Activated CD4-positive, CD25-positive, alpha-beta regulatory T cell treated with anti-CD3 and anti-CD28 coated beads, Interleukin-2, amount 50 U/mL, for 24 hours (primary cell): ENCODE results near the gene MALL.
"Not testable (repeated sequence)": the region's sequence is repeated elsewhere in the genome, so short reads cannot be mapped to it uniquely, and the experiment has no call there.

Experiments
- ATAC-seq, 2 donors: fragments of 150-1000 bp; cut with Tn5 transposase; one replicate each; pipeline ENCODE4 v1.10.0; 2021; ENCODE audit warnings: mild to moderate bottlenecking in 1 of 2, moderate library complexity in 1 of 2

Gene MALL

GRCh38 chr2:110115291-110116032 is at the start of gene MALL:
Gene MALL (minus strand): TSS chr2:110115822. CDS start chr2:110115792, 30 bp downstream.
- ATAC-seq = no peak

DNA sequence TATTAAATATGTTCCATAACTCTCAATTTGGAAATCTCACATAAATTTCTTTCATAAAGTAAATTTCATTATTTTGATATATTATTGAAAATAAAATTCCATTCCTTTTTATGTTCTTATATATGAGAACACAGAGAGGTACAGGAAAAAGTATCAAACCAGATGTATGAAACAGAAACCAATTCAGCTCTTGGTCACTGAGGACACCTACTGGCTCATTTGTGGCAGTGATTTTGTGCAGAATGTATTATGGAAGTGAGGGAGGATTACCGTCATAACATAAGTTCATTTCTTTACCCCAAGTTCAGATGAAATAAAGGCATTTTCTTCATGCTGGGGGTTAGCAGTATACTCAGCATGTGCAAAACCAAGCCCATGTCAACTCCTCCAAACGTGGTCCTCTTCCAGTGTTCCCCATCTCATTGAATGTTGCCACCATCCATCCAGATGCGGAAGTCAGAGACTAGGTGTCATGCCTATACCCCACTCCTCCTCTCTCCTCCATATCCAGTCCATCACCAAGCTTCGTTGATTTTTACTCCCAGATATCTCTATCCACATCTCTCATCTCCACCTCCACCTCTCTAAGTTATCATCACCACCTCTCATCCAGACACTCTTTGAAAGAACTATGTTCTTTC is 41.7 kb upstream of the MALL start:
- peak in 1 of 2 donors; percentile 49 for ATAC-seq

GRCh38 chr2:110154828-110155227 is 39.2 kb upstream of the MALL start:
- ATAC-seq = not testable (repeated sequence)

GRCh38 chr2:110154188-110154587 is 38.6 kb upstream of the MALL start:
- not testable (repeated sequence) for ATAC-seq

DNA sequence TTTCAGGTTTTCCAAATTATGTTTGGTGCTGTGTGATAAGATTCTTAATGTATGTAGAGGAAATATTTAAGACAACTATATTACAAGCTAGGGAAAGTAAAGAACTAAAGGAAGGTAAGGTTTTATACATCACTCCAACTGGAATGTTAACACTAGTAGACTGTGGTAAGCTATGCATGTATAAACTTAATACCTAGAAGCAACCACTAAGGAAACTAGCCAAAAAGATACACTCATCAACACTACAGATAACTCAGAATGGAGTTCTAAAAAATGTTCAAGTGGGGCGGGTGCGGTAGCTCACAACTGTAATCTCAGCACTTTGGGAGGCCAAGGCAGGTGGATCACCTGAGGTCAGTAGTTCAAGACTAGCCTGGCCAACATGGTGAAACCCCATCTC is 37.8 kb upstream of the MALL start:
- ATAC-seq = no peak

DNA sequence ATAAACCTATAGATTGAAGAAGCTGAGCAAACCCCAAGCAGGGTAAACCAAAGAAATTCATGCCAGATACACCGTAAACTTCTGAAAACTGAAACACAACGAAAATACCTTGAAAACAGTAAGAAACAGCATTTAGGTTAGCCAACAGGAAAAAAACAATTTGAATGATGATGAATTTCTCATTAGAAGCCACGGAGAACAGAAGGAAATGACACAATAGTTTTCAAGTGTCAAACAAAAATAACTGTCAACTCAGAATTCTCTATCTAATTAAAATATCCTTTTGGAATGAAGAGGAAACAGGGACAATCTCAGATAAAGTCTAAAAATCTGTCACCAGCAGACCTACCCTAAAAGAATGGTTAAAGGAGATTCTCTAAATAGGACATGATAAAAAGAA is 37.3 kb upstream of the MALL start:
- ATAC-seq = no peak

DNA sequence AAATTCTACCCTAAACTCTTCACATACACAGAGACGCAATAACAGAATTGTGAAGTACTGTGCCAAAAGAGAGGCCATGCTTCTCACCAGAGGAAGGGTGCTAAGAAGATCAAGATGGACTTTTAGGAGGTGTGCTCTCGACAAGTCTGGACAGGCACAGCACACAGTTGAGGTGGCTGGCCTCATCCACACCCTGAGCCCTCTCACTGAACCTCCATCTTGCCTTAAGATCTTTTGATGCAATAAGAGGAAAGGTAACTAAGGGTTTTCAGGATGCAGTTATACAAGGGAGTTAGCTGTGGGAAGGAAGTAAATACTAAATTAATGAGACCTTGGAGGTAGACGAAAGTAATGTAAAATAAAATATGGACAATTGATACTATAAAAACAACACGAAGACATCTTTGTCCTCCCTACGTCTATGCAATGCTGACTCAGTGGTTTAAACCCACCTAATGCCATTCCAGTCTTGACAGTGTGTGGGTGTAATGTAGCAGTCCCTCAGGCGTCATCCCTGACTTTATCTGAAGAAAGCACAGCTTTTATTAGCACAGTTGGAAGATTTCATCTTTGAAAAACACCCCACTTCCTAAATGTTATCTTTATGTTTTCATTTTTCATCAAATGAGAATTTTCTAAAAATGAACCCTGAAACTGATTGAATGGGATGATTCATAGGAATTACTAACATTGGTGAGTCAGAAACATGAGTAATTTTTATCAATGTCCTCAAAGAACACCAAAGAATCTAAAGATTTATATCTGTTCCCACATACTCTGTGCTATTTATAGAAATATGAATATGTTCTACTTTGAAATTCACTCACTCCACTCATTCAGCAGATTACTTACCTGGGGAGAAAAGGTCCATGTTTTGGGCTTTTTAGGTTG is 34.0 kb upstream of the MALL start:
- peak; percentile 76 to 83 for ATAC-seq

DNA sequence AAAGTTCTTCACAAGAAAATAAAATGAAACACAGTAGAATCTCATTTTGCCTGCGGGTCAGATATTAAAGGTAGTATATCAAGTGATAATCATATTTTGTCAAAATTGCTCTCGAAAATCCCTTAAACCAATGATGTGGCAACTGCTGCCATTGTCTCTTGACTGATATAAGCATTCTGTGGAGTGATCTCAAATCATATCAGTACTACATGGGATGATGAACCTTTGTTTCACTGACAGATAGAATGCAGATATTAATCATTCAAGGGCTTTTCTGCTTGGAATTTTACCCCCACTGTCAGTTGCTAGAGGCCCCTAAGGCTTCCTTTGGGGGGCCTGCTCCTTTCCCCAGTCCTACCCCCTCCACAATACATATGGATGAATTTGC is 31.3 kb upstream of the MALL start:
- ATAC-seq = no peak

DNA sequence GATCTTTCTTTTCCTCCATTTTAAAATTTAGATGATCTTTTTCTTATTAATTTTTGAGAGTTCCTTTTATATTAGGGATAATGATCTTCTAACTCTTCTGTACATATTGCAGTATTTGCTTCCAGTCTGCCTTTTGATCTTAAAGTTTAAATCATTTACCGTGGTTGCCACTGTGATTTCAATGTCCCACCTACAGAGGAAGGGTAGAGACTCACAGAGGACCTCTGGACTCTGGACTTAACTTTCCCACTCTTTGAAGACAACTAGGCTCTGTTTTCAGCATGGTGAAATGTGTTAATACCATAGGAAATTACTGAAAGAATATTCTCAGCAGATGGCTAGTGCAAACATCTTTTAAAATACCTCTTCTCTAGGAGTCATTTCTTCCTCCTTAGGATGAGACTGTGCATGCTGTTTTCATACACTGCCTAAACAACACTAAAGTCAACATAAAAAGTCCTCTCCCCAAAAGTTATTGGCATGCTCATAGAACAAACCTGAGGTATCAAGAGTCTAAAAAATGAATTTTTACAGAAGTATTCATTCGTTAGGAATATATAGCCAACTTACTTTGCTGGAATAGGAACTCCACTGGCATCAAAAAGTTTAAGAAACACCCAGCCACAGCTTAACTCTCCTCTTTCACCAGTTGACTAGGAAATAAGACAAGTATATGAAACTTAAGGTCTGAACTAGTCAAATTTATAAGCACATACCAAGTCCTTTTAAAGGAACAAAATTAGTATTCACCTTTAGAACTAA is 30.7 kb upstream of the MALL start:
- ATAC-seq = no peak

- no peak for ATAC-seq
These were observed 28.4 kb upstream of the MALL start for GRCh38 chr2:110143982-110144381.

DNA sequence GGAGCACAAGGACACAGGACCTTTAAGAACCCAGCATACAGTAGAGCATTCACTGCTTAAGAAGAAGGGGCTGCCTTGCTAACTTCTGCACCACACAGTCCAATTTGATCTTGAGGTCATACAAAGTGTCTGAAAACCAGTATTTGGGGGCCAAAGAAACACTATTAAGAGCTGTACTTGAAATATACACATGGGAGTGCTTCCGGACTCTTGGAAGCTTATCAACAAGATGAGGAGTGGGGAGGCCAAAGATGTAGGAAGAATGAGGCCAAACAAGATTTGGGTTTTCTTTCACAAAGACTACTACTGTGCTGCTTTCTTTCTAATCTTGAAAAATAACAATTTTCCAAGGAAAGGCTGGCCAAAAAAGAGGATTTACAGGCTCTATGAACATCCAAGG is 24.8 kb upstream of the MALL start:
- ATAC-seq = no peak

DNA sequence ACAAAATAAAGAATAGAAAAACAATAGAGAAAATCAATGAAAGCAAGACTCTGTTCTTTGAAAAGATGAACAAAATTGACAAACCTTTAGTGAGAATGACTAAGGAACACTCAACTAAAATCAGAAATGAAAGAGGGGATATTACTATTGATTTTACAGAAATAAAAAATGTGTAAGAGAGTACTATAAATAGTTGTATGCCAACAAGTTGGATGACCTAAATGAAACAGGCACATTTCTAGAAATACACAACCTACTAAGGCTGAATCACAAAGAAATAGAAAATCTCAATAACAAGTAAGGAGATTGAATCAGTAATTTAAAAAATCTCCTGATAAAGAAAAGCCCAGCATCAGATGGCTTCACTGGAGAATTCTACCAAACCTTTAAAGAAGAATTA is 18.4 kb upstream of the MALL start:
- ATAC-seq = peak in 1 of 2 donors; percentile 55

DNA sequence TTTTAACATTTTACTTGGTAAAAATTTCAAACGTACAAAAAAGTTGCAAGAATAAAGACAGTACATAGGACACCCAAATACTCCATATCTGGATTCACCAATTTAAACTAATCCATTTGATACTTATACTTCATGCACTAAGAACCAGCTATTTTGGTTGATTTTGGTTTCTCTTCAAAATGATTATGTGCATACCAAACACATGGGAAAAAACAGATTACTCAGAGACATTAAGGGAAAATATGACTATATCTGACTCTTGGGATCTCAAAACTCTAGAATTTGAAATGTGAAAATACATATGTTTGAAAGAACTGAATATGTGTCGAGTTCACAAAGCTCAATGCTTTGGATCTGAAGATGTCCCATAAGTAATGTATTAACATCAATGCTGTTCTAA is 15.5 kb upstream of the MALL start:
- ATAC-seq = no peak

GRCh38 chr2:110130757-110131156 is 15.1 kb upstream of the MALL start:
- ATAC-seq = no peak

GRCh38 chr2:110126906-110127305 is 11.3 kb upstream of the MALL start:
- ATAC-seq = no peak

- no peak for ATAC-seq
These were observed 10.6 kb upstream of the MALL start for GRCh38 chr2:110126086-110126773.

GRCh38 chr2:110124939-110125691 is 9.5 kb upstream of the MALL start:
- no peak for ATAC-seq

DNA sequence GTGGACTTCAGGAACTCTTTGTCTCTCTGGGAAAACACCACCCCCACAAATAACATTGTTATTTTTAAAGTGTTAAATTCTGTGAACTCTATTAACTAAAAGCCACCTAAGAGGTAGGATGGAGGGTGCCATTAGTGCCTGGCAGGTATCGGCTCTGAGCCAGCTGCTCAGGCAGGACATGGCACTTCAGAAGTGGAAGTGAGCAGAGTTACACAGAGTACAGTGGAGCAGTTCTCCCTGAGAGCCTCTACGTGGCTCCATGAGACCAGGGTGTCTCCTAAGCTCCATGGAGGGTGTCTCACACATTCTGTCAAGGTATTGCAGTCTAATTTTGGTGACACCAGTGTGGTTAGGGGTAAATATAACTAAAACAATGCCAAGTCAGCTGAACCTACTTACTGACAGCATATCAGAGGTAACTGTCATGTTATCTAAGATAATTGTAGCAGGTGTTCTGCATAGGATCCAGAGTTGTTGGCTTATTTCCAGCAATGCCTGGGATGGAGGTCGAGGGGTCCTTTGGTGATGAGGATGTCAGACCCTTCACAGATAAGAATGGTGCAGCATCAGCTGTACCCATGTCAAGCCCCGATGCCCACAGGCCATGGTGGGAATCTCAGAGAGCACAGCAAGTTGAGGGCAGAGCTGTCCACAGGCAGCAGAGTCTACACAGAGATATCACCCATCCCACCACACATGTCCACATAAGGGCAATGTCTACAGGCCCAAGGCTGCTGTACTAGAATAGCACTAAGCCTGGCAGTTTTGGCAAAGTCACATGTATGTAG is 8.6 kb upstream of the MALL start:
- ATAC-seq = no peak

DNA sequence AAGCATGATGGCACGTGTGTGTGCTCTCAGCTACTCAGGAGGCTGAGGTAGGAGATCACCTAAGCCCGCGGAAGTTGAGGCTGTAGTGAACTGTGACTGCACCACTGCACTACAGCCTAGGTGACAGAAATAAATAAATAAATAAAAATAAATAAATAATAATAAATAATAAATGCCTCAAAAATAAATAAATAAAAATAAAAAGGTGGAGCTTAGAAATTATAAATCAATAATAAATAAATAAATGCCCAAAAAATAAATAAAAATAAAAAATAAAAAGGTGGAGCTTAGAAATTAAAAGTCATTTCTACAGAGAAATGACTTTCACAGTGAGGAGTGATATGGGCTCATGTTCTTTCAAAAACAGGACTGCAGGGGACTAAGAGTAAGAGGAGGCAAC is 6.0 kb upstream of the MALL start:
- no peak for ATAC-seq

- no peak for ATAC-seq
These were observed 5.4 kb upstream of the MALL start for GRCh38 chr2:110121052-110121334.
